NCI-H2107 (cell line): ENCODE results near the gene PTH2R.
"Not testable (repeated sequence)": the region's sequence is repeated elsewhere in the genome, so short reads cannot be mapped to it uniquely, and the experiment has no call there.

ENCODE experiments used
- DNase-seq: peaks from one replicate; lab custom pipeline; 2025; lab: John Stamatoyannopoulos, UW

PTH2R gene, protein sequence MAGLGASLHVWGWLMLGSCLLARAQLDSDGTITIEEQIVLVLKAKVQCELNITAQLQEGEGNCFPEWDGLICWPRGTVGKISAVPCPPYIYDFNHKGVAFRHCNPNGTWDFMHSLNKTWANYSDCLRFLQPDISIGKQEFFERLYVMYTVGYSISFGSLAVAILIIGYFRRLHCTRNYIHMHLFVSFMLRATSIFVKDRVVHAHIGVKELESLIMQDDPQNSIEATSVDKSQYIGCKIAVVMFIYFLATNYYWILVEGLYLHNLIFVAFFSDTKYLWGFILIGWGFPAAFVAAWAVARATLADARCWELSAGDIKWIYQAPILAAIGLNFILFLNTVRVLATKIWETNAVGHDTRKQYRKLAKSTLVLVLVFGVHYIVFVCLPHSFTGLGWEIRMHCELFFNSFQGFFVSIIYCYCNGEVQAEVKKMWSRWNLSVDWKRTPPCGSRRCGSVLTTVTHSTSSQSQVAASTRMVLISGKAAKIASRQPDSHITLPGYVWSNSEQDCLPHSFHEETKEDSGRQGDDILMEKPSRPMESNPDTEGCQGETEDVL

DNA sequence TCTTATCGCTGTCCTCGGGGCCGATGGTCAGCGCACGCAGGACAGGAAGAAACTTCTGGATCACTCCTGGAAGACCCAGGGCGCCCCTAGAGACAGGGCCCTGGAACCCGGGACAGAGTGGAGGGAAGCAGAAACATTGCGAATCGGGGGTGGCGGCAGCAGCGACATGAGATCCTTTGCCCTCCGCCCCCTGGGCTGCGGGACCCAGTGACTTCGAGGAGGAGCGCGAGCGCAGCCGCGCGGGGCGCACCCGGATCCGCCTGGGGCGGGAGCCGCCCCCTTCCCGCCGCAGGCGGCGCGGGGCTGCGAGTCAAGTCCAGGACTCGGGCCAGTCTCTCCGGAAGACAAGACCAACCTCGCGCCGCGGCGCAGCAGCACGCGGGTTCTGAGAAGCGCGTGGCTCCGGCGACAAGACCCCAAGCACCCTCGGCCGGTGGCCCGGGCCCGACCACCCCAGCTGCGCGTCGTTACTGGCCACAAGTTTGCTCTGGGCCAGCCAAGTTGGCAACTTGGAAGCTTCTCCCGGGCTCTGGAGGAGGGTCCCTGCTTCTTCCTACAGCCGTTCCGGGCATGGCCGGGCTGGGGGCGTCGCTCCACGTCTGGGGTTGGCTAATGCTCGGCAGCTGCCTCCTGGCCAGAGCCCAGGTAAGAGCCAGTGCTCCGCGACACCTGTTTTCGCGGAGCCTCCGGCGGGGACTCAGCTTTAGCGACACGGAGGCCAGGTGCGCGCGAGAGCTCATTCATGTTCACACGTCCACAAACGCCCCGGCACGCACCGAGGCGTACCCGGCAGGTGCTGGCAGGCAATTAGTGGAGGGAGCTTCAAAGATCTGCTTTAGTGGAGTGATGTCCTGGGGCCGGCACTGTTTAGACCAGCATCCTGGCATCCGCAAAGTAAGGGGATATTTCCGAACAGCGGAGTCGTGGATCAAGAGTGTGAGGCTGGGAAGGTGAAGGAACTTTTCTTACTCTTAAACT lies at the start of gene PTH2R:
Gene PTH2R (plus strand): TSS at position 319 of the 978 bp plus-strand sequence. CDS start 252 bp downstream, at position 571.
- peak; percentile 54 for DNase-seq

DNA sequence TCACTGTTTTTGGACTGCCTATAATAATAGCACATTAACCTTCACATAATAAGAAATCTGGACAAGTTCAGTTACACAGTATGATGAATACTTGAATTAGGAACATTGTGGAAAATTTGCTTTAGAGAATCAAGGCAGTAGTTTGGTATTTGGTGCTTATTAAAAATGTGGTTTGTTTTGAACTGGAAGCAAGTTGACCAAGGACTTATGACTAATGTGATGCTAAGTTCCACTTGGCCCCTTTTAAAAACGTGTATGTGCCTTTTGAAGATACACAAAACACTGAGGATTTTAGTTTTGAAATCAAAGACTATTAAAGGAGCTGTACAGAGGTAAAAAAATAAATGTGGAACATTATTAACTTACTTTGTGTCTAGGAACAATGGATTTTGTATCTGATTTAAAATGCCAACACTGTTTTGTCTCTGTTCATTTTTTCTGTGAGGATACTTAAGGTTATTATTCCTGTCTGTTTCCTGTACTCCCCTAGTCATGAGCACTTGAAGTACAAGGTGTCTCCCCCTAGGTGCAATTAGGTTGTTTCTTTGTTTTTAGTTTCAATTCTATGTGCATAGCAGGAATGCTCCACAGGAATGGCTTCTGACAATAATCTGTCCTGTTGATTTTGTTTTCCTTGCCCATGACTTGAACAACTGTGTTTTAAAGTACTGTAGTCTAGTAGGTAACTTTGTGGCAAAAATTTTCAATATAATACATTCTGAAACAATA lies 49.6 kb upstream of the PTH2R start:
- no peak for DNase-seq

DNA sequence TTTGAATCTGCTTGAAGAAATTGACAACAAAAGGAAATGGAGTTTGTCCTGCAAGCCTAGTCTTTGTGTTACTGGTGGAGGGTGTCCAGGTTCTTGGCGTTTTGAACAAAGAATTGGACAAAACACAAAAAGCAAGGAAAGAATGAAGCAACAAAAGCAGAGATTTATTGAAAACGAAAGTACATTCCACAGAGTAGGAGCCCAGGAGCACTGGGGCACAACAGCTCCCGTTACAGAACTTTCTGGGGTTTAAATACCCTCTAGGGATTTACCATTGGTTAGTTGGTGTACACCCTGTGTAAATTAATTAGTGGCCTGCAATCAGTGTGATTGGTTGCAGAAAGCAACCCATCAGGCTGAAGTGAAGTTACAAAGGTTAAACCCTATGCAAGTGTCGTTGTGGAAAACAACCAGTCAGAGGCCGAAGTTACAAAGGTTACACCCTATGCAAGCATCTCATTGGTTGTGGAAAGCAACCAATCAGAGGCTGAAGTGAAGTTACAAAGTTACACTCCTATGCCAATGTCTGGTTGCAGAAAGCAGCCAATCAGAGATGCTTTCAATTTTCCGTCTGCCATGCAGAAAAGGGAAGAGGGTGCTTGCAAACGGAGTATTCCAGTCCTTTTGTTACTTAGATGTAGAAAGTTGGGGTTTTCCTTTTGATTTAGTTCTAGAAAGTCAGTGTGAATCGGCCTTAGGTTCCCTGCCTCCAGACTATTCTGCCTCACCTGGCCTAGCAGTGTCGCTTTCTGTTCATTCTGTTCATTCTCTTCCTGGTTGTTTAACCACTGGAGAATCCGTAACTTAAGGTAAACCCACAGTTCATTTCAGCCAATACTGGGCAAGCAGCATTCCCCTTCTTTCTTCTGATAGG lies 47.6 kb upstream of the PTH2R start:
- no peak for DNase-seq

DNA sequence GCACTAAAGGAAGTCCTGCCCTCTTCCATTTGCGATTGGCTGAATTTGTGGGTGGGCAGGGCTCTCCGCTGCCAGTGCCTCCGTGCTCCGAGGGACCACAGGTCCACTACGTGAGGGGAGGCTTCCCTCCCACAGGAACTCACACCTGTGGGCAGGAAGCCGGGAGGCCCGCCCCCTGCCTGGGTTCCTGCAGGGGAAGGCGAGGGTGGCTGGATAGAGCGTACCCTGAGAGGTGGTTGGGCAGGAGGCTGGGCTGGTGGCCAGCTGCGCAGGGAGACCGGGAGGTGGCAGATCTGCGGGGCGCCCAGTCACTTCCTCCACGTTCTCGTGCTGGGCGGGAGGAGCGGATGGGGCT lies 47.0 kb upstream of the PTH2R start:
- DNase-seq: no peak

DNA sequence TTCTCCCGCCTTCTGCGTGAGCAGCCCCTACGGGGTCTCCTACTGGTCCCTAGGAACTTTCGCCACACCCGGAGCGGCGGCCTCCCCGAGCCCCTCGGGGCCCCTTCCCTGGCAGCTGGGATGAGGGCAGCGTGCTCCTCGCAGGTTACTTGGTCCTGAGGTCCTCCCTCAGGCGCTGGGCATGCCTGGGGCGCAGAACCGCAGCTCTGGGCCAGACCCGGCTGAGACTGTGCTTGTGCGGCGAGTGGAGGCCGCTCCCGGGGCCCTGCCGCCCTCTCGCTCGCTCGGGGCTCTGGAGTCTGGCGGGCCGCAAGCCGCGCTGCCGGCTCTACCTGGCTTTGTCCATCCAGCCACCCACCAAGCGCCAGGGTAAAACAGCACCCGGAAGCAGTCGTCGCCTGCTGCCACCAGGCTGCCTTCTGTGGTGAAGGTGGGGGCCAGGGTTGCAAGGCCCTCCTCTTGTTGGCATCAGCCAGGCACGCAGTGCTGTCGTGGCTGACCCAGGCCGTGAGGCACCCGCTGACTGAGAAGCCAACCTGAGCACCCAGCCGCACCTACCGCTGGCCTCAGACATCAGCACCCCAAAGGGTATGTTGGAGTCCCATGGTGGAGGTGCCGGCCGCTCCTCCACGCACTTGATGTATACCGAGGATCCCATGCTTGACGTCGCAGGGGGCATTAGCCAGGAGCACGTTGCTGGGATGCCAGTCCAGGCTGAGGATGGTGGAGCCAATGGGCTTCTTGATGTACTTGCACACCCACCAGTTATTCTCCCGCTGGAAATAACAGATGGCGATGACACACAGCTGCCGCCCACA lies 46.1 kb upstream of the PTH2R start:
- no peak for DNase-seq

DNA sequence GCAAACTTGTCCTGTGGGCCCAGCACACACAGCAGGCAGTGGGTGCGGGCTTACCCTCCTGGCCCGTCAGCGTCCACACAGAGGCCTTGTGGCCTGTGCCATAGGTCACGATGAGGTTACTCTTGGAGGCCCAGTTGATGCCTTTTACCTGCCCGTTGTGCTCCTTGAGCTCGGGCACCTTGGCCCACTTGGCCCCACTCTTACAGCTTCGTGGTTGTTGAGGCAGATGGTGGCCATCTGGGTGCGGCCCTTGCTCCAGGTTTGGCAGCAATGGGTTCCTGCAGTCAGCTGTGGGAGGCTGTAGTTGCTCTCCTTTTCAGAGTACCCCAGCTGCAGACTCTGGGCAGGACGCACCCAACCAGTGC lies 45.5 kb upstream of the PTH2R start:
- no peak for DNase-seq

DNA sequence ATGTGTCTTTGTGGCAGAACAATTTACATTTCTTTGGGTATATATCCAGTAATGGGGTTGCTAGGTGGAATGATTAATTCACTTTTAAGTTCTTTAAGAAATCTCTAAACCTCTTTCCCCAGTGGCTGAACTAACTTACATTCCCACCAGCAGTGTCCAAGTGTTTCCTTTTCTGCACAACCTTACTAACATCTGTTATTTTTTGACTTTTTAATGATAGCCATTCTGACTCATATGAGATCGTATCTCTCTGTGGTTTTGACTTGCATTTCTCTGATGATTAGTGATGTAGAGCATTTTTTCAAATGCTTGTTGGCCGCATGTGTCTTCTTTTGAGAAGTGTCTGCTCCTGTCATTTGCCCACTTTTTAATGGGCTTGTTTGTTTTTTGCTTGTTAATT lies 43.1 kb upstream of the PTH2R start:
- DNase-seq: no peak

DNA sequence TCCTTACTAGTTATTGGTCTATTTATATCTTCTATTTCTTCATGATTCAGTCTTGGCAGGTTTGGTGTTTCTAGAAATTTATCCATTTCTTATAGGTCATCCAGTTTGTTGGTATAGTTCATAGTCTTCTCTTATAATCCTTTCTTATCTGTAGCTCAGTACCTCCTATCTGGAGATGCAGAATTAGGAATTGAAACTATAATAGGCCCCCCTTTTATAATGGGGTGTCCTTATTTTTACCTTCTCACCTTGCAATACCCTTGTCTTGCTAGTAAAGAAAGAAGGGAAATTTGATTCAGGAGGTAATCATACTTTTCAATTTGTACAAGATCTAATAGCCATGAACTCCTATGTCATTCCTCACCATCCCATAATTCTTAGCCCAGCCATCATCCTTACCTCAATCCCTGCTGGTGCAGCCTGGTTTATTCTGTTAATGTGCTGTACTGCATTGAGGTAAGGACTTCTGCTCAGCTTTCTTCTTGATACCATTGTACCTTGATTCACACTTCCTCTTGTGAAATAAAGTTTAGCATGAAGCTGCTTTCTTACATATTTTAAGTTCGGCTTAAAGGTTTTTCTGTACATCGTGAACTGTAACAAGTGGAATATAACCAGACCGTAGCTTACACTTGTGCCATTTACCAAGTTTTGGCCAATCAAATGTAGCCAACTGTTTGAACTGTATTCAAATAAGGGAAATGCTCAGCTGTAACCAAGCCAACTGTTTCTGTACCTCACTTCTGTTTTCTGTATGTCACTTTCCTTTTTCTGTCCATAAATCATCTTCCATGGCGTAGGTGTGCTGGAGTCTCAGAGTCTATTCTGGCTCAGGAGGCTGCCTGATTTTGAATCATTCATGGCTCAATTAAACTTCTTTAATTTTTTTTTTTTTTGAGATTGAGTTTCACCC lies 40.1 kb upstream of the PTH2R start:
- no peak for DNase-seq

DNA sequence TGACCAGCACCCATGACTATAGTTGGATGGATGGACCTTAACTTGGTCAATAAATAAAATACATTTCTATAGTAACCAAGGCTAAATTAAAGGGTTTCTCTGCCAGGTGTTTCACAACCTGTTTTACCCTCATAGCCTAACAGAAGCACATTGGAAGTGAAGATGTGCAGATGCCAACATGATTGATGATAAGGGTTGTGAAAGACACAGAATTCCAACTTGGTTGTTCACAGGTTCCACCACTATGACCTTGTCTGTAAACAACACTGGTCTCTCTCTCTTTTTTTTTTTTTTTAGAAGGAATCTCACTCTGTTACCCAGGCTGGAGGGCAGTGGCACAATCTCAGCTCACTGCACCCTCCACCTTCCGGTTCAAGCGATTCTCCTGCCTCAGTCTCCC lies 37.5 kb upstream of the PTH2R start:
- DNase-seq: no peak

DNA sequence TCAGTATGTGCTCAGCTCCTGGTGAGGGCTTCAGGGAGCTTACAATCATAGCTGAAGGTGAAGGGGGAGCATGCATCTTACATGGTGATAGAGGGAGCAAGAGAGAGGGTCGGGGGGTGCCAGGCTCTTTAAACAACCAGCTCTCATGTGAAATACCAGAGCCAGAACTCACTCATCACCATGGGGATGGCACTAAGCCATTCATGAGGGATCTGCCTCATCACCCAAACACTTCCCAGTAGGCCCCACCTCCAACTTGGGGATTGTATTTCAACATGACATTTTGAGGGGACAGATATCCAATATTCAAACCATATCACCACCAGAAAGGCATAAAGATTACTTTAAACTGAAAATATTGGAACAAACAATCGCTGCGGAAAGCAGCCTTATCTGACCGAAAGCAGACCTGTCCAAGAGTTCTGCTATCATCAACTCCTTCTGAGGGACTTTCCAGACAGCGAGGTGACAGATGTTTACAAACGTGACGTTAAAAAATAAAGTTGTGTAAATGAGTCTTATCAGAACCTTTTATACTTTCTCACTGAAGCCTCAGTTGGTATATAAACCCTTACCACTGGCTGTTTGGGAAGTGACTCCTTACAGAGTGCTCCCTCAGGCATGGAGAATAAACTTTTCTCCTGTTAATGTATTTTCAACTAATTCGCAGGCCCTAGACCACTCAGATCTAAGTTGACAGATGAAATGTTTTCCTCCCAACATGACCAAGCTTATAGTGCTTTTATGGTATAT lies 35.5 kb upstream of the PTH2R start:
- DNase-seq: no peak

DNA sequence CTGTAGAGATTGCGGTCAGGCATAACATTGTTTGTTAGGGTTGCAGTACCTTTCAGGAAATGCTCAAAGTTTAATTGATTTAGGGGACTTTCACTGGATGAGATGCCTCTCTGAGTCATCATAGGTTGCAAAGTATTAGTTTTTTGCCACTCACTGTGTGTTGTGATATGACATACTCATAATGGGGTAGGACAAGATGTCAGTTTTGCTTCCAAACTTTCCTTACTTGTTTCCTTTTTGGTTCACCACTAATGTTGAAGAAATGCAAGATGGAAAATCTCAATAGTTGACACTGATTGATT lies 35.0 kb upstream of the PTH2R start:
- DNase-seq: no peak

DNA sequence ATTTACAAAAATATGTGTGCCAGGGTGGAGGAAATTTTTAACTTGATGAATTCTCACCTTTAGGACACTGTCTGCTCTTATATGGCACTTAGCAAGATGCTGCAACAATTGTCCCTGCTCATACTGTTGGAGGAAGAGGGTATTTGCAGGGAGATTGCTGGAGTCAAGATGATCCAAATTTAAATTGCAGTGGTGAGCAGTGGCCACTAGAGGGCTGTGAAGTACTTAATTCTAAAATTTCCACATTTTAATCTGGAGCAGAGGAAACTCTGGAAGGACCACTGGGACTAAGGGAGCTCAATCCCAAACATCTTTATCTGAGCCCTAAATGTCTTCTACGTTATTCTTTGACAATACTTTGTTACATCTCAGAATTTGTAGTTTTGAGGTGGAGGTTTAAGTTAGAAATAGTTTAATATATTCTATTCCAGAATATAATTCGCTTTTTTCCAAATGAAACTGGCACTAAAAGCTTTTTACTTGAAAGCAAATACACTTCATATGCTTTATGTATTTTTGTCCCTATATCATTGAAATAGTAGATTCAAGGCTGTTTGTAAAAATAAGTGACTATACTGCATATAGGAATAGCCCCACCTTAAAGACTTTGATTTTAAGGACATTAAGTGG lies 33.0 kb upstream of the PTH2R start:
- peak; percentile 16 for DNase-seq

DNA sequence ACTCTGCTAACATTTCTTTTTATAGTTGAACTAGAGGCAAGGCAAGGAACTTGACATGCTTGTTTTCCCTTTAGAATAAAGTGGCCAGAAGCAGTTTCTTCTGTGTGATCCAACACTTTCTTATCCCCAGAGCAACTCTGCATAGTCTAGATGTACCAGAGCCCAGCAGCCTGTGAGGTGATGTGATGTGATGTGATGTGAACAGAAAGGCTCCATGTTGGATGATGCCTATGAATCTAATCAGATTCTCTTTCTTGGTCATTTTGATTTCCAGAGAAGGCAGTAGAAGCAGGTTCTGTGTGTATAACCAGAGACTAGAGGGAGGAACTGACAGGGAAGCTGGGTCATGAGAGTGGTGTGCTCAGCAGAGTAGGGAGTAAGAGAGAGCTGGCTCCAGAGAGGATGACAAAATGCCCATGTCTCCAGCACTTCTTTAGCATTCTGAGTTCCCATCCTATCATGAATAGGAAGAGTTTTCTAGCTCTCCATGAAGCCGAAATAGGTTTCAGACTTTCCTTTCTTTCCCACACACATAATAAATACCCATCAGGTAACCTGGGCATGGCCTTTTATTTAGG lies 31.0 kb upstream of the PTH2R start:
- DNase-seq: no peak

DNA sequence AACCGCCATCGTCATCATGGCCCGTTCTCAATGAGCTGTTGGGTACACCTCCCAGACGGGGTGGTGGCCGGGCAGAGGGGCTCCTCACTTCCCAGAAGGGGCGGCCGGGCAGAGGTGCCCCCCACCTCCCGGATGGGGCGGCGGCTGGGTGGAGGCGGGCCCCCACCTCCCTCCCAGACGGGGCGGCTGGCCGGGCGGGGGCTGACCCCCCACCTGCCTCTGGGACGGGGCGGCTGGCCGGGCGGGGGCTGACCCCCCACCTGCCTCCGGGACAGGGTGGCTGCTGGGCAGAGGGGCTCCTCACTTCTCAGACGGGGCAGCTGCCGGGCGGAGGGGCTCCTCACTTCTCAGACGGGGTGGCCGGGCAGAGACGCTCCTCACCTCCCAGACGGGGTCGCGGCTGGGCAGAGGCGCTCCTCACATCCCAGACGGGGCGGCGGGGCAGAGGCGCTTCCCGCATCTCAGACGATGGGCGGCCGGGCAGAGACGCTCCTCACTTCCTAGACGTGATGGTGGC lies 29.2 kb upstream of the PTH2R start:
- DNase-seq: not testable (repeated sequence)

DNA sequence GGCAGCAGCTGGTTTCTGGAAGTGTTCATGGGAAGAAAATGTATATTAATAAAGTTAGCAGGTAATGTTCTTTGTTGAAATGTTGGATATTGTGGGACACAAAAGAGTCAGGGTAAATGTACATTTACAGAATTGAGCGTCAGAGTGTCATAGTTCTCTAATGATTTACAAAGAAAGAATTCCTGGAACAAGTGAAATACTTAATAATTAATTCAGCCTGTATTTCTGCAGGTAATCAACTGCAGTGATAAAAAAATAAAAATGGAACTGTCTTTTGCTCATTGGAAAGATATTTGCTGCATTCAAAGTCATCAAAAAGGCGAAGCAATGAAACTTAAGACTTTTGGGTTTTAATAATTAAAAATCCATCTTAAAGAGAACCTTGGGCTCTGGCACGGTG lies 27.4 kb upstream of the PTH2R start:
- DNase-seq: no peak

DNA sequence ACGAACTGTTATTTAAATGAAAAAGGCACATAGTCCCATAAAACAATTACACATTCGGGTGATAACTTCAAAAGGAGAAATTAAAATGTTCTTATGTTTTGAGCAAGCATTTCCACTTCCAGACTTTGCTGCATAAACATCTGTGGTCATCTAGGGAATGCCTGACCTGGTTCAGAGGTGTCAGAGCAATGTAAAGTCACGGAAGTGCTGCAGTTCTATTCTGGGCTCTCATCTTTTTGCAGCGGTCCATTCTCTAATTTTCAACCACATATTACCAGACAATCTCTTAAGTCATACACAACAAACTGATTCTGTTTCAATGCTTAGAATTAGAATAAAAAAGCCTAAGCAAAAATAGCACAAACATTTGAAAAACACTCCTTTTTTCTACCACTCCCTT lies 22.0 kb upstream of the PTH2R start:
- no peak for DNase-seq

DNA sequence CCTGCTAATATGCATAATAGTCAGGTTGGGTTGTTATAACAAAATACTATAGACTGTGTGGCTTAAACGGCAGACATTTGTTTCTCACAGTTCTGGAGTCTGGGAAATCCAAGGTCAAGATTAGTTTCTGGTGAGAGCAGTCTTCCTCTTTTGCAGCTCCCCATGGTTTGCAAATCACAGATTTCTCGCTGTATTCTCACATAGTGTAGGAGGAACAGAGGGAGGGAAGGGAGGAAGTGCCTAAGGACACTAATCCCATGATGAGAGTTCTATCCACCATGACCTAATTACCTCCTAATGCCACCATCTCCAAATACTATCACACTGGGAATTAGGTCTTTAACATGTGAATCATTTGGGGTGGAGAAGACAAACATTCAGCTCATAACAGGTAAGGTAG lies 20.1 kb upstream of the PTH2R start:
- DNase-seq: no peak

DNA sequence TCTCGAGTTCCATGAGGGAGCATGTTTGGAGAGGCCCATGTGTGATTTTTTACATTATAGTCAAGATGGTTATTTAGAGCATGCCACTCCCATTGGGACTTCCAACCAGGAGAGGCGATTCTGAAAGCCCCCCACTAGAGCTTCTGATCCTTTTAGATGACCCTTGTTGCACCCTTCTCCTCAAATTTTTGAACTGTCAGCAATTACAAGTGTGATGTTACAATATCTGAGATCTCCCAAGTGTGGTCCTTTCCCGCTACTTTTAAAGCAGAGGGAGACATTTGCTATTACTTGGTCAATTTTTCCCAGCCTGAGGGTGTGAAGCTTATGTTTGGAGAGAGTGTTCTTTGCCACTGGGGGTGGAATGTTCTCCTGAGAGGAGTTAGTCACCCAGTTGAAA lies 16.7 kb upstream of the PTH2R start:
- DNase-seq: no peak
